IPS DF 4.7 (cell line): ENCODE measurements around the gene SFXN5.

Experiments
- DNase-seq: peaks from one replicate; pipeline ENCODE4 v3.0.0-alpha.2; 2013; ENCODE audit warnings: low spot score; ENCODE audit errors: extremely low read depth

The SFXN5 gene

DNA sequence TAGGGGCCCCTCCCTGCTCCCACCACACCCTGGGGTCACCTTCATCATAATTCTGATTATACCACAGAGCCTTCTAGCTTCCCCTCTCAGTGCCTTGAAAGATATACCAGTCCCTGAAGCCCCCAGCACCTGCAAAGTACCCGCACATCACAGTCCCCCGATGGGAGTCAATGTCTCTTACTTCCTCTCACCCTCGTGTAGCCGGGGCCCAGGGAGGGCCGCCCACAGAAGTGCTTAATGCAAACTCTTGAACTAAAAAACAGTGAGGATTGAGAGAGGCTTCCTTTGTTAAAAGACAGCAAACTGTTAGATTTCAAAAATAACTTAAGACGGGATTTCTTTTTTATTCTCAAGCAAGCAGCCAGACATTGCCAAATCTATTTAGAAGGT lies 76.5 kb downstream of the SFXN5 start:
- no peak for DNase-seq

DNA sequence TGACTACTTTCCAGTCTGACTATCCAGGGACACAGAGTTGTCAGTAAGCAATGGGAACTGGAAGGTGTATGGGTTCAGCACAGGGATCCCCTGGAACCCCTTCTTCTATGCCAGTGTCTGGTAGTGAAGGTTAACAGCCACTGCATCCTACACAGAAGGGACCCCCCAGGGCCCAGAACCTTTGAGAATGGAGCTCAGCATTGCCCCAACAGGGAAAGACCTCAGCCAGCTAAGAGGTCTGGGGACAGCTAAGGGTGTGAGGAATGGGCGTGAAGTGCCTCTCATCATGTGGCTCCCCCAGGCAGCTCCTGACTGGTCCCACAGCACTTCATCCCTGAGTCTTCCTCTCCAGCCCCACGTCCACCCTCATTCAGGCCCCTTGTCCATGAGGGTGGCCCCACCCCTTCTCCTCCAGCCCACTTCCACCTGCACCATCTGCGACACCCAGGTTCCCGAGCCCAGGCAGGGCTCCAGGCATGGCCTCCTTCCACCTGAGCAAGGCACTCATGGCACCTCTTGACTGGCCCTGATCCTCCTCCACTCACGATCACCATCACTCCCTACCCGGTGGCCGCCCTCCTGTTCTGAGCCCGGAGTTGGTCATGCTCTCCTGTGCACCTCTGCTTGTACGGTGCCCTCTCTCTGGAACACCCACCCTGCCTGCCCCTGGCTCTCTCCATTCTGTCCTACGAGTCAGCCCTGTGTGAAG lies 77.1 kb downstream of the SFXN5 start:
- DNase-seq: no peak

GRCh38 chr2:72993933-72994280 lies 77.6 kb downstream of the SFXN5 start:
- DNase-seq: no peak

- peak; percentile 81 for DNase-seq
Observed at GRCh38 chr2:72993147-72993932, 78.2 kb downstream of the SFXN5 start.

DNA sequence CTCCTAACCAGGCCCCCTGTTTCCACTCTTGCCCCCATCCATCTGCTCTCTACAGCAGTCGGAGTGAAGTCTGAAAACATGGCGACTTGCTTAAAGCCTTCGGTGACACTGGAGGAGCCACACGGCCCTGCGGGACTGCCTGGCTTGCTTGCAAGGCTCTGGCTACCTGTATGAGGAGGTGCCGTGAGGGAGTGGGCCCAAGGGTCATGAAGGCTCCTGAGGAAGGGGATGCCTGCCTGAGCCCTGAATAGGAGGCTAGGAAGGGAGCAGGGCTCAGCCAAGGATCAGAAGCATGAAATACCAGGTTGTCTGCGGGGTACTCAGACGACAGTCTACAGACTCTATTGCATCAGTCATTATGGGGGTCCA lies 78.8 kb downstream of the SFXN5 start:
- DNase-seq: no peak

GRCh38 chr2:72991980-72992733 lies 79.4 kb downstream of the SFXN5 start:
- DNase-seq: no peak

DNA sequence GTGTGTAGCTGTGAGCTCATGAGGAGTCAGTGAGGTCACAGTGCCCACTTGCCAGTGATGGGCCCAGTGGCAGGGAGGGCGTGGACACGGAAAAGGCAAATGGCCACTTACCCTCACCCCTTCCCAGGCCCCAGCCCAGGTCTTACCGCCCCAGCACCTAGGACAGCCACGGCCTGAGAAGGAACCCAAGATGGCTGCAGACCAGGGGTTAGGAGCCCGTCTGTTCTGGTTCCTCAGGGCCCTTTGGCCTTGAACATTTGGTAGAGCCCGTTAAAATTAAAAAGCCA lies 80.1 kb downstream of the SFXN5 start:
- DNase-seq: no peak

- DNase-seq: no peak
Observed at GRCh38 chr2:72990695-72991438, 80.6 kb downstream of the SFXN5 start.

DNA sequence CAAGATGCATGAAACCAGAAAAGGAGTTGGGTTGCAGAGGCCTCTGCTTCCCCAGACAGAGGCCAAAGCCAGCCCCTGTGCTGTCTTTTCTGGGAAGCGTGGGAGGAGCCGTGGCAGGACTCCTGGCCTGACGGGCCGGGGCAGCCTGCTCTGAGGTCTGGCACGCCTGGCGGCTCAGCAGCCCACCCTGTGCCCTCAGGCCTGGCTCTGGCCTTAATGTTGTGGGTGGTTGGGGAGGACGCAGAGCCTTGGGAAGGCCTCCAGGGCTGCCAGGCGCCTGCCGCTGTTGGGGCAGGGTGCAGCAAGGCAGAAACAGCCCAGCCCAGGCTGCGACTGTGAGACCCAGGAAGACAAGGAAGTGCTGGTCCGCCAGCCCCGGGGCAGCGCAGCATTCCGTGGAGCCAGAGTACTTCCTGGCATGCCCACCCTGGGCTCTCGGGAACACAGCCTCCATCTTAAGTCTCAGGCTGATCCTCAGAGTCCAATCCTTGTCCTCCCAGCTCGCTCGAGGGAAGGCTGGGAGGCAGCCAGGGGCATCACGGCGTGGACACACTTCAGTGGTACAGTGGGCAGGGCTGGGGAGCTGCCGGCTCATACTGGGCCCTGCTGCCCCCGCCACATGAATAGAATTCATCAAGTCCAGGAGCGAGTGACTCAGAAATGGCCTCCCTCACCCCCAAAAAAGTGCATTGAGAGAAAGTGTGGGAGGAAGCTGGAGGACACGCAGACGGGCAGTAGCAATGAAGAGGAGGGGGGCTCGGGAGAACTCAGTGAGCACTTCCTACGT lies 81.5 kb downstream of the SFXN5 start:
- DNase-seq: no peak

DNA sequence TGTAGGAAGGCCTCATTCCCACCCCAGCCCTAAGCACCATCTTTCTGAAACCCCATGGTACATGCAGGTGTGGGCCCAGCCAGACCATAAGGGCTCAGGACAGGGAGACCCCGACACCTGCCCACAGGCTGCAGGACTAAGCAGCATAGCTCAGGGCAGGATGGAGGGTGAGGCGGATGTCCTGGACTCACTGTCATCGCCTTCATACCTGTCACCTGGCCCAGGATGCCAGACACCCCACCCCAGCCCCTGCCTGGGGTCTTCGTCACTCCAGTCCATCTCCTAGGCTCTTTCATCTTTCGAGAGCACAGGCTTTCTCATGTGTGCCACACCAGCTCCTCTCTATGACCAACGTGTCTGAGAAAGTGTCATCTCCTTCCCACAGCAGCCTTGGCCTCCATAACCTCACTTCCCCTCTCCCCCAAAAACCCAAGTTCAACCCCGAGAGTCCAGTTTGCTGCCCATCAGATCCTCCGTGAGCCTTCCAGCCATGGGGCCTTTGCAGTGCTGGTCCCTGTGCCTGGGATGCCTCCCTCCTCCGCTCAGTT lies 82.7 kb downstream of the SFXN5 start:
- DNase-seq: no peak

DNA sequence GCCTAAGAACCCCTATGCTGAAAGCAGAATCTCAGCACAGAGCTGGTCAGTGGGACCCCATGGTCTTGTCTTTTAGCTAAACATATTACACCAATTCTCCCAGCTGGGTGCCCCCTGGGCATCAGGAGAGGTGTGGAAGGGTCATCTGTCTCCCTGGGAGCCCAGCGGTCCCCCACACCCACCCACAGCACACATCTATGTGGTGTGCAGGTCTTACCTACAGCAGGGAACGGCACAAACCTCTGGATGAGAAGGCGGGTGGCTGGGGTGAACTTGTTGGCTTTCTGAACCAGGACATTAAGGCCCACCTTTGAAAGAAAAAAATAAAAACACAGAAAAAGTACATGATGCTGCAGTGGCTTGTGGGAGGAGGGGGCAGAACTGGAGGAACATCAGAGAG lies 83.5 kb downstream of the SFXN5 start:
- no peak for DNase-seq

DNA sequence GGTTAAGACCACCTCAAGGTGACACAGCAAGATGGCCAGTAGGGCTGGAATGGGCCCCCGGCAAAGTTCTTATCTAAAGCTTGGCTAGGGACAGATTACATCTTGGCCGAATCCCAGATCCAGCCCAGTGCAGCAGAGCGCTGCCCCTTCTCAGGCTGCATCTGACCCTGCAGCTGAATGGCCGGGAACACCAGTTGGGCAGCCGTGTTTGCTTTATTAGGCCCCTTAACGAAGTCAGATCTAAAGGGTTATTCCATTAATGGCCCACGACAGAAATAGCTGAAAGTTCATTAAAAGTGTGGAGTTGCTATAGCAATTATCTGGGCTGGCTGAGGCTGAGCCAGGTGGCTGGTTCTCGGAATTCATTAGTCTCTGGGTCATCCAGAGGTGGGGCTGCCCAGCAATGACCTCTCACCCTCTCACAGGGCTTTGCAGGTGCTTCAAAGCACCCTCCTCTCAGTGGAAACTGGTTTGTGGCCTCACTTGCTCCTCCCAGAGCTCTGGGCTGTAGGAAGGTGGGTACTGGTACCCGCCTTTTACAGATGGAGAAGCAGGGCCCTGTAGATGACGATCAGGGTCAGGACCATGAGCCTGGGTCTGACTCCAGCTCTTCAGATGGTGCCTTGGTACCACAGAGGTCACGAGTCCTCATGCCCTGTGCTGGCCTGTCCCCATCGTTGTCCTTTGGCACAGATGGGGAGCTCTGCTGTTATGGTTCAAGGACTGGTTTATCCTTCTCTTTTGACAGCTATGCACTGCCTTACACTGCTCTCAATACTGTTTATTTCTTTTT lies 85.4 kb downstream of the SFXN5 start:
- no peak for DNase-seq

- no peak for DNase-seq
Observed at GRCh38 chr2:72985136-72985535, 86.4 kb downstream of the SFXN5 start.

- no peak for DNase-seq
Observed at GRCh38 chr2:72984172-72984671, 87.3 kb downstream of the SFXN5 start.

DNA sequence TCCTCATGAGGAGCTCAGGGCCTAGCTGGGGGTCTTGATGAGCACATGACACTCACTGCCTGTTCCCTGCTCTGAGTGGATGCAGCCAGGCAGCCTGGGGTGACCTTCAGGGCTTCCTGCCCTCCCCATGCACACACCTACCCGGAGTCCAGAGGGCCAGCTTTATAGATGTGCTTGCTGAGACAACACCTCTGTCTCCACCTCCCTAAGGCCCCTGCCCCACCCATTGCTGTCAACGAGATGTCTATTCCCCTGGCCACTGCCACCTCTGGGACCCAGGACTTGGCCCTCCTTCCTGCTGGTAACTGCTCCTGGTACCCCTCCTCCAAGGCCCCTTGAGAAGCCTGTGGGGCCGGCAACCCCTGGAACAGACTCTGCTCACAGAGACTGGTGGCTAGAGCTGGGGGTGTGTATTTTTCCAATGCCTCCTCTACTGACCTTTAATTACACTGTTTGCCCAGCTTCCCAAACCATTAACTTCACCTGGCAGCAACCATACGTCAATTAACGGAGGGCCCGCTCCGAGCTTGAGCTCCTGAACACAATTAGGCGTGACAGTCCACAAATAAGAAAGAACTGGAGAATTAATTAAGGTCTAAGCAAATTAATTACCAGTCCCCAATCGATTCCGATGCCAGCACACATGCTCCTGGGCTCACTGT lies 87.9 kb downstream of the SFXN5 start:
- no peak for DNase-seq

- DNase-seq: no peak
Observed at GRCh38 chr2:72982781-72983499, 88.6 kb downstream of the SFXN5 start.

DNA sequence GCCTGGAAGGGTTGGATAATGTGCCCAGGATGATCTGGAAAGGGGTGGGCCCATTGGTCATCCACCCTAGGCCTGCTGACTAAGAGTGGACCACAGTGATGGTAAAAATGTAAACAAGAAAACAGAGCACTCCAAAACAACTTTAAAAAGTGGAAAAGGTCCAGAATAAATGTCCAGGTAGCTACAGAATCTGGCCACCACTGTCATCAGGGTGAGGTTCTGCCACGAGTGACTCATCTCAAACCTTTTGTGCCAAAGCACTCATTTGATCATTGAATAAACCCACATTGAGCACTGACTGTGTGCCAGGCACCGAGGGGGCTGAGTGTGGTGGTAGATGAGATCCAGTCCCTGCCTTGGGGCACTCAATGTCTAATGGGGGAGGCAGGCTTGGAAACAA lies 89.3 kb downstream of the SFXN5 start:
- no peak for DNase-seq

DNA sequence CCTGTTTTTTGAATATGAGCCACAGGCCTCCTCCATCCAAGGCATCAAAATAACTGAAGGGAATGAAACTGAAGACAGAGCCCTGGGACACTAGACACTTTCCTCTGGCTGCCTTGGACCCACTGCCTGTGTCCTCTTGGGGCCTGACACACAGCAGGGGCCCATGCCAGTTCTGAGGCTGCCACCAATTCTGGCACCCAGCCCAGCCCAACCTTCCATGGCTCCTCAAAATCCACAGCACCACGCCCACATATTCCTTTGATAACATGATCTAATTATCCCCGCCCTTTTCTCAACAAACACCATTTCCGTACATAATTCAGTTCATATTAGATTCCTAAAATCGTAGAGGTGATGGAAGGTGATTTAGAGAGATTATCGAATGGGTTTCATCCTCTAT lies 90.0 kb downstream of the SFXN5 start:
- no peak for DNase-seq
